Esophagus muscularis mucosa (tissue), 4 donors: ENCODE data around the gene ANXA10. TPM values are rescaled to one million over a fixed set of nuclear protein-coding genes. Genes with fewer than 3 reads are reported as not detected.

Experiments
- DNase-seq: peaks from one replicate; pipeline ENCODE4 v3.0.0-alpha.2; 2017; ENCODE audit errors: extremely low spot score
- H3K27ac ChIP-seq, 4 donors: fragments of 200-600 bp; sonication (generic); replicated peaks in 1 of 4; 1 replicate in 3 of 4; 2 replicates in 1 of 4; pipeline ENCODE4 v1.5.1; 2016 to 2019; ENCODE audit warnings: mild to moderate bottlenecking in 1 of 4
- H3K27me3 ChIP-seq, 4 donors: fragments of 200-600 bp; sonication (generic); one replicate each; pipeline versions ENCODE4 v1.5.1 to v1.6.0; 2016 to 2019
- H3K36me3 ChIP-seq, 4 donors: fragments of 200-600 bp; sonication (generic); one replicate each; pipeline ENCODE4 v1.5.1; 2016 to 2019
- H3K4me1 ChIP-seq, 4 donors: fragments of 200-600 bp; sonication (generic); one replicate each; pipeline ENCODE4 v1.5.1; 2016 to 2019
- H3K4me3 ChIP-seq, 4 donors: fragments of 200-600 bp; sonication (generic); 1 replicate in 2 of 4; 2 replicates in 2 of 4; pipeline ENCODE4 v1.5.1; 2016 to 2019; ENCODE audit warnings: mild to moderate bottlenecking in 4 of 4, moderate library complexity in 1 of 4
- H3K9me3 ChIP-seq, 4 donors: fragments of 200-600 bp; sonication (generic); 1 replicate in 3 of 4; 2 replicates in 1 of 4; pipeline ENCODE4 v1.5.1; 2016 to 2019
- CTCF ChIP-seq, 3 experiments: fragments of 200-600 bp in 2 of 3; fragments of 450-650 bp in 1 of 3; sonication (generic) in 2 of 3; IDR thresholded peaks; one replicate each; pipeline ENCODE4 v1.5.1; 2017 to 2019; ENCODE audit warnings: antibody characterized with exemption in 3 of 3, mild to moderate bottlenecking in 2 of 3, moderate library complexity in 1 of 3
- EP300 ChIP-seq: sonication (generic); formaldehyde crosslinking; IDR thresholded peaks from one replicate; pipeline ENCODE4 v1.6.1; 2017; ENCODE audit warnings: antibody characterized with exemption
- POLR2A ChIP-seq: fragments of 450-650 bp; IDR thresholded peaks from one replicate; pipeline ENCODE4 v1.6.1; 2017; ENCODE audit warnings: antibody characterized with exemption, moderate library complexity, mild to moderate bottlenecking, low read depth
- POLR2AphosphoS5 ChIP-seq, 2 donors: sonication (generic); formaldehyde crosslinking; IDR thresholded peaks; one replicate each; pipeline ENCODE4 v1.6.1; 2017; ENCODE audit warnings: antibody characterized with exemption in 2 of 2
- WGBS: methylation state at CpG from one replicate; pipeline ENCODE4 v1.1.5; 2018; 5-methylcytosine and 5-hydroxymethylcytosine counted together
- intact Hi-C: fragments of 100-400 bp; cut with DNase I; formaldehyde crosslinking; loops from one replicate; pipeline ENCODE4 v1.15.1; 2023
- total RNA-seq, 4 donors: library from RNA; depleted of rRNA; stranded (reverse); fragments of >200 nt; gene quantifications; one replicate each; pipeline versions ENCODE4 v1.1.0 to v1.2.1, GENCODE V29; 2016

ANXA10 gene
- total RNA-seq, 4 donors from 2014 or later = 4.6 TPM; not detected in 3

DNA sequence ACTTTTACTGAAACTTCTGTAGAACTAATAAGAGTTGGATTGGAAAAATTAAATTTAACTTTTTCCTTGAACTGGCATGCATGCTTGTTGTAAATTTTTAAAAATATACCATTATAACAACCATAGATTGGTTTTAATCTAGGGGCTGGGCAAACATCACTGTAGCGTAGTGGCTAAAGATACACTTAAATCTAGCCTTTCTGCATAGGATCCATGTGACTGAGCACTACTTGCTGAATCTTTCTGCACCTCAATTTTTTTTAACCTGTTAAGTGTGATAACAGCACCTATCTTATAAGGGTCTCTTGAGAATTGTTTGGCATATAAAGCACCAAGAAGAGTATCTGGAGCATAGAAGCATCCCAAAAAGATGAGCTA is 4.1 kb downstream of the ANXA10 start:
- no peak for DNase-seq
- H3K4me1 ChIP-seq = no peaks in the 10 kb centered on the region
- TF ChIP-seq POLR2AphosphoS5 (IDR thresholded peaks at IDR 0.05) (no peak), POLR2A (no peak), CTCF (IDR thresholded peaks at IDR 0.05) (no peak), EP300 (no peak)
- no peaks in the 10 kb centered on the region for H3K27me3 ChIP-seq
- H3K9me3 ChIP-seq = no peaks in the 10 kb centered on the region
- WGBS = 82% methylated on average over 1 of the region's 1 CpG
- no peaks in the 10 kb centered on the region for H3K36me3 ChIP-seq
- H3K4me3 ChIP-seq = no peak overlapping the region
- no peak overlapping the region for H3K27ac ChIP-seq
- intact Hi-C loops = no loop called here

DNA sequence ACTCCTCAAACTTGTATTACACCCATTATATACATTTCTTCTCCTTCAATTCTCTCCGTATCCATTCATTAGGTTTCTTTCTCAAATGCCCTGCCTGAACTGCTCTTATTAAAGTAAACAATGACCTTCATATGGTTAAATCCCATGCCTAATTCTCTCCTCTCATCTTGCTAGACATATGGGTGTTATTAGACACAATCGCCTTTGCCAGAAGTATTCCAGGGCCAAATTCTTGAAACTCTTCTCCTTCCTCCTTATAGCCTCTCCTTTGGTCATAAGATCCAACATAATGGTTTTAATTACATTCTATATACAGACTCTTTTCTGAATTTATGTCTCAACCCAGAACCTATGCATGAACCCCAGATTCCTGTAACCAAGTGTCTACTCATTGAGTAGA is 4.8 kb downstream of the ANXA10 start:
- no peaks in the 10 kb centered on the region for H3K36me3 ChIP-seq
- no peaks in the 10 kb centered on the region for H3K27me3 ChIP-seq
- no peaks in the 10 kb centered on the region for H3K9me3 ChIP-seq
- no peak for TF ChIP-seq POLR2AphosphoS5 (IDR thresholded peaks at IDR 0.05)
- TF ChIP-seq POLR2A = no peak
- 78% methylated on average over 2 of the region's 2 CpGs for WGBS
- H3K4me1 ChIP-seq = no peaks in the 10 kb centered on the region
- no peak overlapping the region for H3K27ac ChIP-seq
- no peak overlapping the region for H3K4me3 ChIP-seq
- intact Hi-C loops = no loop called here
- DNase-seq = no peak

DNA sequence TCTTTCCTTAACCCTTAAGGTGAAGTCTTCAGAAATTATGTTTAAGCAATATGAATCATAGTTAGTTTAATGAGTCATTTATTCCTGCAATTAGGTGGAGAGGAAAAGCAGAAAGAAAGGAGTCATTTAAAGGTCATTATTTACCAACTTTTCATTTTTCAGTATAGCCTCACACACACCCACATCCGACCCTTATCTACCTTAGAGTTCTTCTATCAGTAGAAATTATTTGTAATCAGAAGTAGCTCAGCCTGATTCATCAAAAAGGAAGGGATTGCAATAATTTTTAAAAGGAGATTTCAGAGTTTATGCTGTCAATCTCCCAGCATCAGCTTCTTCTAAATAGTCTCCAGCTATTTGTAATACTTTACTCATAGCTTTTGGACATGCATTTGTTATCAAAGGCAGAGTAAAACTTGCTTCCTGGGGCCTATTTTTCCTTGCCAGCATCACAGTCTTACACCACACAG is 5.9 kb downstream of the ANXA10 start:
- no peaks in the 10 kb centered on the region for H3K27me3 ChIP-seq
- DNase-seq = no peak
- H3K4me1 ChIP-seq = no peaks in the 10 kb centered on the region
- no peaks in the 10 kb centered on the region for H3K36me3 ChIP-seq
- 67% methylated on average over 1 of the region's 1 CpG for WGBS
- no peak overlapping the region for H3K27ac ChIP-seq
- no peak for TF ChIP-seq POLR2A
- TF ChIP-seq CTCF (IDR thresholded peaks at IDR 0.05) = no peak
- TF ChIP-seq EP300 = no peak
- TF ChIP-seq POLR2AphosphoS5 (IDR thresholded peaks at IDR 0.05) = no peak
- intact Hi-C loops = no loop called here
- H3K4me3 ChIP-seq = no peak overlapping the region
- H3K9me3 ChIP-seq = no peaks in the 10 kb centered on the region

DNA sequence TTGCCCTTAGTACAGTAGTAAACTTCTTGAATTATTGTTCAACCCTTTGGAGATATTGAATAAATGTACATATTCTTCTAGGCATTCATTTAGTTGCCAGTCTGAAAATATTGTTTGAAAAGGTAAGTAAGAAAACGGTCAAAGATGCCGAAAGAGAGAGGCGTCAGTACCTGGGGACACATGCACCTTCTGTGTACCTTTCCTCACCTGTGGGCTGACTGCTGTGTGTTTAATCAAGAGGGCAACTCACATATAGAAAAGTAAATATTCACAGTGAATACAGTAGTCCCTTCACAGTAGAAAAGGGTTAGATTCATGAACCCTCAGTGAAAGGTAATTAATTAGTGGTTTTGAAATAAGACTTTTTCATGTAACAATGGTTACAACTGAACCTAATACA is 6.9 kb downstream of the ANXA10 start:
- H3K9me3 ChIP-seq = no peaks in the 10 kb centered on the region
- H3K4me1 ChIP-seq = no peaks in the 10 kb centered on the region
- DNase-seq = no peak
- H3K4me3 ChIP-seq = no peak overlapping the region
- TF ChIP-seq POLR2AphosphoS5 (IDR thresholded peaks at IDR 0.05) (no peak), EP300 (no peak), CTCF (IDR thresholded peaks at IDR 0.05) (no peak)
- no peak overlapping the region for H3K27ac ChIP-seq
- 95% methylated on average over 3 of the region's 3 CpGs for WGBS
- intact Hi-C loops = no loop called here
- no peaks in the 10 kb centered on the region for H3K27me3 ChIP-seq
- no peaks in the 10 kb centered on the region for H3K36me3 ChIP-seq

DNA sequence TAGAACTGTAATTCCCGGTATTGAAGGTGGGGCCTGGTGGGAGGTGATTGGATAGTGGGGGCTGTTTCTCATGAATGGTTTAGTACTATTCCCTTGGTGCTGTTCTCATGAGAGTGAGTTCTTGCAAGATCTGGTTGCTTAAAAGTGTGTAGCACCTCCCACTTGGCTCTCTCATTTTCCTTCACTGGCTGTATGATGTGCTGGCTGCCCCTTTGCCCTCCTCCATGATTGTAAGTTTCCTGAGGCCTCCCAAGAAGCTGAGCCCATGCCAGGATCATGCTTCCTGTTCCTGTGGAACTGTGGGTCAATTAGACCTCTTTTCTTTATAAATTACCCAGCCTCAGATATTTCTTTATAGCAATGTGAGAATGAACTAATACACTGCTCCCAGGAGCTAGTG is 8.7 kb downstream of the ANXA10 start:
- intact Hi-C loops = no loop called here
- no peaks in the 10 kb centered on the region for H3K27me3 ChIP-seq
- H3K4me3 ChIP-seq = no peak overlapping the region
- 81% methylated on average over 1 of the region's 1 CpG for WGBS
- no peaks in the 10 kb centered on the region for H3K9me3 ChIP-seq
- H3K27ac ChIP-seq = no peak overlapping the region
- TF ChIP-seq EP300 (no peak), POLR2AphosphoS5 (IDR thresholded peaks at IDR 0.05) (no peak), CTCF (IDR thresholded peaks at IDR 0.05) (no peak), POLR2A (no peak)
- no peaks in the 10 kb centered on the region for H3K4me1 ChIP-seq
- H3K36me3 ChIP-seq = no peaks in the 10 kb centered on the region
- no peak for DNase-seq
